Heart left ventricle (tissue), 16 donors: ENCODE results near the gene FRA10AC1. TPM values are rescaled to one million over a fixed set of nuclear protein-coding genes. Genes with fewer than 3 reads are reported as not detected.

Experiments used
- ATAC-seq, 4 donors: fragments of 200-7000 bp; cut with Tn5 transposase; one replicate each; pipeline ENCODE4 v1.9.1; 2020 to 2022; ENCODE audit warnings: moderate library complexity in 4 of 4, mild to moderate bottlenecking in 3 of 4, moderate number of reproducible peaks in 1 of 4
- DNase-seq, 5 donors: peaks; one replicate each; pipeline ENCODE4 v3.0.0-alpha.2; 2020
- H3K27ac ChIP-seq, 12 donors: fragments of 200-600 bp; sonication (generic) in 4 of 12; one replicate each; pipeline versions ENCODE4 v1.5.0 to v1.8.0; 2016 to 2022; ENCODE audit warnings: mild to moderate bottlenecking in 2 of 12
- H3K27me3 ChIP-seq, 9 donors: fragments of 200-600 bp; sonication (generic) in 2 of 9; one replicate each; pipeline versions ENCODE4 v1.5.1 to v1.8.0; 2016 to 2022; ENCODE audit warnings: mild to moderate bottlenecking in 3 of 9
- H3K36me3 ChIP-seq, 9 donors: fragments of 200-600 bp; sonication (generic) in 2 of 9; one replicate each; pipeline versions ENCODE4 v1.5.0 to v1.8.0; 2018 to 2022; ENCODE audit warnings: mild to moderate bottlenecking in 2 of 9
- H3K4me1 ChIP-seq, 12 donors: fragments of 200-600 bp; sonication (generic) in 4 of 12; one replicate each; pipeline versions ENCODE4 v1.5.0 to v1.8.0; 2016 to 2022; ENCODE audit warnings: mild to moderate bottlenecking in 3 of 12
- H3K4me3 ChIP-seq, 12 donors: fragments of 200-600 bp; sonication (generic) in 4 of 12; one replicate each; pipeline versions ENCODE4 v1.5.0 to v1.8.0; 2017 to 2022; ENCODE audit warnings: mild to moderate bottlenecking in 9 of 12, moderate library complexity in 4 of 12
- H3K9me3 ChIP-seq, 12 donors: fragments of 200-600 bp; sonication (generic) in 4 of 12; one replicate each; pipeline versions ENCODE4 v1.5.0 to v1.8.0; 2016 to 2022; ENCODE audit warnings: mild to moderate bottlenecking in 1 of 12
- POLR2A ChIP-seq, 2 donors: fragments of 450-650 bp; IDR thresholded peaks; one replicate each; pipeline ENCODE4 v1.6.1; 2017; ENCODE audit warnings: antibody characterized with exemption in 2 of 2, mild to moderate bottlenecking in 2 of 2, moderate library complexity in 2 of 2
- WGBS, 4 donors: extraction: QIAGEN DNeasy Blood & Tissue Kit in 2 of 4; methylation state at CpG; one replicate each; pipeline versions ENCODE4 v1.1.5 to v1.1.7; 2013 to 2018; 5-methylcytosine and 5-hydroxymethylcytosine counted together
- intact Hi-C, 10 donors: fragments of 100-400 bp; cut with DNase I; formaldehyde crosslinking; loops; one replicate each; pipeline versions ENCODE4 v1.11.1 to v1.14.2; 2022
- polyA plus RNA-seq, 2 donors: library from polyadenylated mRNA; stranded (reverse); fragments of 200-250 nt; gene quantifications; one replicate each; pipeline ENCODE4 v1.2.3, GENCODE V29; 2013
- total RNA-seq, 9 donors: library from RNA; depleted of rRNA in 2 of 9; stranded (reverse); fragments of >200 nt in 2 of 9; fragmentation: NEBNext Ultra II Directional in 3 of 9; extraction: Animal tissue kit (Norgen Biotek cat#: 25700) in 3 of 9; gene quantifications; one replicate each; pipeline versions ENCODE4 v1.1.0 to v1.2.4, GENCODE V29; 2016 to 2023
- TF ChIP-seq, protein P1 (sequence below), 12 donors: fragments of 200-600 bp; sonication (generic) in 4 of 12; IDR thresholded peaks; one replicate each; pipeline versions ENCODE4 v1.5.0 to v1.8.0; 2018 to 2022; ENCODE audit warnings: antibody characterized with exemption in 12 of 12, mild to moderate bottlenecking in 5 of 12
- donor health status: ischemic (EF 13 %, LVEDD 7.1; RV severe dilation, severe dysfunction).
- donor health status: healthy with polysubstance abuse.
- donor health status: DM: no; HTN: yes; CAD: no.
- donor health status: DM: no; HTN: no; CAD: no.
- donor health status: ischemic (EF 25% LVEDD 6.9; RV normal size, moderate dysfunction).
- donor health status: ischemic (EF 25% LVEDD 5.7; RV mildly dilated, moderate dysfunction).
- donor health status: healthy.
- donor health status: DM: yes; HTN: yes; CAD: no.
- donor health status: ischemic (EF 35%, LVEDD 5.7; RV mildly dilated, moderate dysfunction).
- donor health status: nonischemic (EF 11% LVEDD 7.7; RV severe dilation, severe dysfunction).
- donor health status: DM: yes; HTN: yes; CAD: no.
- donor health status: PGD.
- donor health status: ischemic (EF 29% LVEDD 5.4; RV normal size, mild dysfunction).
- donor health status: nonischemic (EF 23%, LVEDD 6.1; RV moderate dilation, normal function).

The FRA10AC1 gene
- total and polyA plus RNA-seq, 11 donors, result 5.0 to 20.4 (median 12.2) TPM

GRCh38 chr10:93722550-93722949, 20.2 kb upstream of the FRA10AC1 start:
- TF ChIP-seq, protein P1, sequence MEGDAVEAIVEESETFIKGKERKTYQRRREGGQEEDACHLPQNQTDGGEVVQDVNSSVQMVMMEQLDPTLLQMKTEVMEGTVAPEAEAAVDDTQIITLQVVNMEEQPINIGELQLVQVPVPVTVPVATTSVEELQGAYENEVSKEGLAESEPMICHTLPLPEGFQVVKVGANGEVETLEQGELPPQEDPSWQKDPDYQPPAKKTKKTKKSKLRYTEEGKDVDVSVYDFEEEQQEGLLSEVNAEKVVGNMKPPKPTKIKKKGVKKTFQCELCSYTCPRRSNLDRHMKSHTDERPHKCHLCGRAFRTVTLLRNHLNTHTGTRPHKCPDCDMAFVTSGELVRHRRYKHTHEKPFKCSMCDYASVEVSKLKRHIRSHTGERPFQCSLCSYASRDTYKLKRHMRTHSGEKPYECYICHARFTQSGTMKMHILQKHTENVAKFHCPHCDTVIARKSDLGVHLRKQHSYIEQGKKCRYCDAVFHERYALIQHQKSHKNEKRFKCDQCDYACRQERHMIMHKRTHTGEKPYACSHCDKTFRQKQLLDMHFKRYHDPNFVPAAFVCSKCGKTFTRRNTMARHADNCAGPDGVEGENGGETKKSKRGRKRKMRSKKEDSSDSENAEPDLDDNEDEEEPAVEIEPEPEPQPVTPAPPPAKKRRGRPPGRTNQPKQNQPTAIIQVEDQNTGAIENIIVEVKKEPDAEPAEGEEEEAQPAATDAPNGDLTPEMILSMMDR (IDR thresholded peaks at IDR 0.05), result no peak
- no peak for TF ChIP-seq POLR2A (IDR thresholded peaks at IDR 0.05)
- no peak for DNase-seq
- Histone ChIP-seq H3K4me1 (peaks cover 0 to 6% (median 0%) of the 10 kb centered on the region in 12 donors), H3K27me3 (peaks cover 0 to 23% (median 3%) of the 10 kb centered on the region in 9 donors), H3K36me3 (no peaks in the 10 kb centered on the region), H3K9me3 (no peaks in the 10 kb centered on the region), H3K27ac (no peak overlapping the region), H3K4me3 (no peak overlapping the region)
- no peak for ATAC-seq
- intact Hi-C loops, result no loop called here

GRCh38 chr10:93719901-93720300, 17.5 kb upstream of the FRA10AC1 start:
- Histone ChIP-seq H3K4me3 (no peak overlapping the region), H3K4me1 (peaks cover 0 to 6% (median 0%) of the 10 kb centered on the region in 12 donors), H3K27me3 (peaks cover 0 to 6% (median 0%) of the 10 kb centered on the region in 9 donors), H3K9me3 (no peaks in the 10 kb centered on the region), H3K36me3 (no peaks in the 10 kb centered on the region), H3K27ac (no peak overlapping the region)
- 44 to 72% (median 60%) methylated on average over 3 of the region's 3 CpGs for WGBS, 4 donors
- DNase-seq (no peak), ATAC-seq (no peak)
- intact Hi-C loops, result no loop called here
- TF ChIP-seq, protein P1 (IDR thresholded peaks at IDR 0.05), result no peak
- TF ChIP-seq POLR2A (IDR thresholded peaks at IDR 0.05), result no peak

DNA sequence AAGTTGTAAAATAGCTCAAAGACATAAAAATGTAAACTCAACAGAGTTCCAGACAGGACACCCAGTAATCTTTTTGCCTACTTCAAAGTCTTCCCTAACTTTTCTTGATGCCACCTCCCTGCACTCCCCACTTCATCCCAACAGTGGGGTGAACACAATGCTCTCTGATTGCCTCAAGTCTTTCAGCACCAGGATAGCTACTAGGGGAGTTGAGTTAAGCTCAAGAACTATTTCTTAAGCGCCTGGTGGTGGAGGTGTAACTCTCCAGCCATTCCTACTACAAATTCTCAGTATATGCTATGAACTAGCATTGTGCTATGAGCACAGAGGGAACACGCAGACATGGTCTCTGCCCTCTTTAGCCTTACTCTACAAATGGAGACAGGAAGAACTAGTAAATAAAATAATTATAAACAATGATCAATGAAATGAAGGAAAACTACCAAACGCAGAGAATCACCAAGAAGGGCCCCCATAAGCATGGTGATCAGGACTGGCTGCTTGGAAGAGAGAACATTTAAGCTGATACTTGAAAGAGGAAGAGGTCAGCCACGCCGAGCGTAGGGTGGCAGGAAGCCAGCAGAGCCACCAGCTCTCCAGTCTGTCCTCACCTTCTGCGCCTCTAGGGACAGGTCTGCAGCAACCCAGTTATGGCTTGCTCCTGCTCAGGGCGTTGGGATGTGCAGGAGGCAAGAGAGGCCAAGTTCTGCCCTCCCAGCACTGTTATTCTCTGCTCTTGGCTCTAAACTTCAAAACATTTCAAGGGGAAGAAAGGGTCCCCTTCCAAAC, 16.7 kb upstream of the FRA10AC1 start:
- WGBS, 4 donors, result 52 to 57% (median 53%) methylated on average over 8 of the region's 8 CpGs
- TF ChIP-seq POLR2A (IDR thresholded peaks at IDR 0.05), result no peak
- TF ChIP-seq, protein P1 (IDR thresholded peaks at IDR 0.05), result no peak
- Histone ChIP-seq H3K36me3 (no peaks in the 10 kb centered on the region), H3K4me1 (peaks cover 0 to 6% (median 0%) of the 10 kb centered on the region in 12 donors), H3K9me3 (no peaks in the 10 kb centered on the region), H3K27me3 (no peaks in the 10 kb centered on the region), H3K27ac (no peak overlapping the region), H3K4me3 (no peak overlapping the region)
- no peak for ATAC-seq
- no peak for DNase-seq
- intact Hi-C loops, result no loop called here

DNA sequence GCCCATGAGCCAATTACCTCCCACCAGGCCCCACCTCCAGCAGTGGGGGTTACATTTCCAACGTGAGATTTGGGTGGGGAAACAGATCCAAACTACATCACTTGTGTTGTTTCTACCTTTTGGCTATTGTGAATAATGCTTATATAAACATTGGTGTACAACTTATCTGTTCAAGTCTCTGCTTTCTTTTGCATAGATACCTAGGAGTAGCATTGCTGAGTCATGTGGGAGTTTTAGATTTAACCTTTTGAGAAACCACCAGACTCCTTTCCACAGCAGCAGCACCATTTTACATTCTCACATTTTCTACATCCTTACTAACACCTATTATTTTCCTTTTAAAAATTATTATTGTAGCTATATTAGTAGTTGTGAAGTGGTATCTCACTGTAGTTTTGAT, 14.4 kb upstream of the FRA10AC1 start:
- 15 to 29% (median 26%) methylated on average over 1 of the region's 1 CpG for WGBS, 4 donors
- Histone ChIP-seq H3K9me3 (no peaks in the 10 kb centered on the region), H3K4me1 (peaks cover 0 to 6% (median 0%) of the 10 kb centered on the region in 12 donors), H3K27me3 (no peaks in the 10 kb centered on the region), H3K4me3 (no peak overlapping the region), H3K27ac (no peak overlapping the region), H3K36me3 (no peaks in the 10 kb centered on the region)
- TF ChIP-seq POLR2A (IDR thresholded peaks at IDR 0.05), result no peak
- TF ChIP-seq, protein P1 (IDR thresholded peaks at IDR 0.05), result no peak
- intact Hi-C loops, result no loop called here
- no peak for DNase-seq
- no peak for ATAC-seq
